ENCODE measurements around the gene CST3. TPM values are rescaled to one million over a fixed set of nuclear protein-coding genes. Genes with fewer than 3 reads are reported as not detected.

Gene CST3
- total and polyA plus RNA-seq, 10 of the 15 experiments (the other 5 are each of a cell fraction or from before 2014, with no cell fraction given) = 11.8 to 127 (median 57.8) TPM

- Histone ChIP-seq H3K79me2 (ENCODE audit: control insufficient read depth, insufficient read depth, low read length) (no peaks in the 10 kb centered on the region), H3K9me3 (replicated peaks; ENCODE audit: control insufficient read depth, insufficient read depth, low read length) (no peaks in the 10 kb centered on the region; the same call in 2 of the 3 replicates), H3K27me3 (replicated peaks in 1 of 2; ENCODE audit: control insufficient read depth in 2 of 2, insufficient read depth in 2 of 2, low read length in 1 of 2) (no peaks in the 10 kb centered on the region), H3K9ac (ENCODE audit: control insufficient read depth, insufficient read depth, low read length) (no peak overlapping the region), H3K27ac (ENCODE audit: control insufficient read depth, insufficient read depth) (no peak overlapping the region), H3K4me2 (ENCODE audit: control insufficient read depth, insufficient read depth) (no peak overlapping the region), H2AFZ (ENCODE audit: control insufficient read depth, low read depth, low read length) (no peak overlapping the region), H3K4me1 (ENCODE audit: control insufficient read depth, insufficient read depth, low read length) (peaks cover 20% of the 10 kb centered on the region), H3K4me3 (no peak overlapping the region), H4K20me1 (ENCODE audit: control insufficient read depth, insufficient read depth) (no peaks in the 10 kb centered on the region), H3K36me3 (ENCODE audit: control insufficient read depth in 2 of 2, insufficient read depth in 2 of 2, low read length in 1 of 2) (no peaks in the 10 kb centered on the region; a peak in 1 of 4 replicates)
- no peak for TF ChIP-seq HSF1 (IDR thresholded peaks at IDR 0.05; ENCODE audit: low read depth, low read length)
- ChIA-PET RAD21 (ENCODE audit: unreplicated experiment) (no interaction called here), SMC1A (ENCODE audit: uncharacterized antibody, unreplicated experiment) (no interaction called here), CTCF (no interaction called here), POLR2A (interaction anchor here (0.5 kb wide), 1 partner anchor 307 kb away, joined by 3 read pairs; no protein-coding TSS in a partner anchor)
- no CpG with 5 or more reads among the region's 9 CpGs for WGBS (ENCODE audit: insufficient coverage, insufficient replicate concordance, low lambda C conversion rate, missing lambda C conversion rate)
- ATAC-seq (no peak), FAIRE-seq (no peak), DNase-seq (ENCODE audit: low read depth, low spot score) (no peak)
- no TSS peak for BruUV-seq (replicated peaks)
- intact Hi-C loops (cut with micrococcal nuclease; ENCODE audit: unreplicated experiment) = no loop called here
- in situ Hi-C loops (cut with MboI) = no loop called here
Observed at GRCh38 chr20:23638309-23638708, 554 bp upstream of the CST3 start.

- Histone ChIP-seq H3K4me3 (peak overlapping the region; percentile 73), H2AFZ (ENCODE audit: control insufficient read depth, low read depth, low read length) (no peak overlapping the region; the same call in 1 of the 2 replicates), H3K9me3 (replicated peaks; ENCODE audit: control insufficient read depth, insufficient read depth, low read length) (no peaks in the 10 kb centered on the region; the same call in 2 of the 3 replicates), H3K4me2 (ENCODE audit: control insufficient read depth, insufficient read depth) (peak overlapping the region; percentile 93), H3K27me3 (replicated peaks in 1 of 2; ENCODE audit: control insufficient read depth in 2 of 2, insufficient read depth in 2 of 2, low read length in 1 of 2) (no peaks in the 10 kb centered on the region), H3K27ac (ENCODE audit: control insufficient read depth, insufficient read depth) (no peak overlapping the region), H3K79me2 (ENCODE audit: control insufficient read depth, insufficient read depth, low read length) (no peaks in the 10 kb centered on the region), H4K20me1 (ENCODE audit: control insufficient read depth, insufficient read depth) (no peaks in the 10 kb centered on the region), H3K36me3 (ENCODE audit: control insufficient read depth in 2 of 2, insufficient read depth in 2 of 2, low read length in 1 of 2) (no peaks in the 10 kb centered on the region; a peak in 1 of 4 replicates), H3K9ac (ENCODE audit: control insufficient read depth, insufficient read depth, low read length) (peak overlapping the region; percentile 70), H3K4me1 (ENCODE audit: control insufficient read depth, insufficient read depth, low read length) (peaks cover 13% of the 10 kb centered on the region)
- no peak for FAIRE-seq
- intact Hi-C loops (cut with micrococcal nuclease; ENCODE audit: unreplicated experiment) (no loop called here), in situ Hi-C loops (cut with MboI) (no loop called here)
- TSS peak; percentile 73 for BruUV-seq (replicated peaks)
- no peak for ATAC-seq
- ChIA-PET SMC1A (ENCODE audit: uncharacterized antibody, unreplicated experiment) (interaction anchor here (0.8 kb wide), 1 partner anchor 12 kb away, joined by 3 read pairs; no protein-coding TSS in a partner anchor), POLR2A (no interaction called here), RAD21 (ENCODE audit: unreplicated experiment) (no interaction called here), CTCF (no interaction called here)
- no peak for DNase-seq (ENCODE audit: low read depth, low spot score)
- WGBS (ENCODE audit: insufficient coverage, insufficient replicate concordance, low lambda C conversion rate, missing lambda C conversion rate) = 64% methylated on average over 4 of the region's 4 CpGs
- TF ChIP-seq RB1 (IDR thresholded peaks at IDR 0.05; ENCODE audit: borderline replicate concordance) (no peak), SIX5 (IDR thresholded peaks at IDR 0.05; ENCODE audit: low read depth, low read length, severe bottlenecking) (no peak), ZNF274 (IDR thresholded peaks at IDR 0.05; ENCODE audit: insufficient read depth, insufficient read length) (no peak), MYC (IDR thresholded peaks at IDR 0.05; ENCODE audit: insufficient read depth, insufficient read length, insufficient replicate concordance, low read length, severe bottlenecking) (no peak), CREB1 (IDR thresholded peaks at IDR 0.05; ENCODE audit: low read depth) (no peak), FOXK2 (IDR thresholded peaks at IDR 0.05) (no peak), MXI1 (IDR thresholded peaks at IDR 0.05; ENCODE audit: low read depth, low read length) (no peak), SUZ12 (IDR thresholded peaks at IDR 0.05; ENCODE audit: unreplicated experiment) (no peak)
- TF ChIP-seq, protein P1, sequence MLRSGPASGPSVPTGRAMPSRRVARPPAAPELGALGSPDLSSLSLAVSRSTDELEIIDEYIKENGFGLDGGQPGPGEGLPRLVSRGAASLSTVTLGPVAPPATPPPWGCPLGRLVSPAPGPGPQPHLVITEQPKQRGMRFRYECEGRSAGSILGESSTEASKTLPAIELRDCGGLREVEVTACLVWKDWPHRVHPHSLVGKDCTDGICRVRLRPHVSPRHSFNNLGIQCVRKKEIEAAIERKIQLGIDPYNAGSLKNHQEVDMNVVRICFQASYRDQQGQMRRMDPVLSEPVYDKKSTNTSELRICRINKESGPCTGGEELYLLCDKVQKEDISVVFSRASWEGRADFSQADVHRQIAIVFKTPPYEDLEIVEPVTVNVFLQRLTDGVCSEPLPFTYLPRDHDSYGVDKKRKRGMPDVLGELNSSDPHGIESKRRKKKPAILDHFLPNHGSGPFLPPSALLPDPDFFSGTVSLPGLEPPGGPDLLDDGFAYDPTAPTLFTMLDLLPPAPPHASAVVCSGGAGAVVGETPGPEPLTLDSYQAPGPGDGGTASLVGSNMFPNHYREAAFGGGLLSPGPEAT (IDR thresholded peaks at IDR 0.05; ENCODE audit: low read depth) = no peak
Observed at GRCh38 chr20:23636908-23637281, 860 bp downstream of the CST3 start.

All from GM12878 (cell line).